Measurements from ENCODE around the gene AHCYL2. TPM values are rescaled to one million over a fixed set of nuclear protein-coding genes. Genes with fewer than 3 reads are reported as not detected.

Gene AHCYL2
- total RNA-seq, 1 experiment from 2014 or later, result 23.2 TPM

GRCh38 chr7:129393255-129393654 is 168.4 kb downstream of the AHCYL2 start:
- H3K9ac ChIP-seq (ENCODE audit: extremely low read depth, insufficient read length, low read length), result no peak overlapping the region
- H3K23ac ChIP-seq (ENCODE audit: insufficient read length, low read depth, low read length), result no peak overlapping the region
- no peaks in the 10 kb centered on the region for H3K27me3 ChIP-seq (ENCODE audit: insufficient read depth, low read length)
- no peak overlapping the region for H3K4ac ChIP-seq (ENCODE audit: low read depth, low read length)
- H2BK15ac ChIP-seq (ENCODE audit: low read depth, low read length), result no peak overlapping the region
- Mint-ChIP-seq H3K27me3 (ENCODE audit: low read depth) (no peaks in the 10 kb centered on the region), H3K4me3 (no peak overlapping the region), H3K4me1 (peaks cover 10 to 18% of the 10 kb centered on the region in 2 experiments), H3K36me3 (ENCODE audit: insufficient read depth in 1 of 3, low read depth in 3 of 3) (peaks cover 0 to 5% (median 0%) of the 10 kb centered on the region in 3 experiments; a peak in 2 of 7 replicates), H3K27ac (no peak overlapping the region), H3K9me3 (no peaks in the 10 kb centered on the region)
- no peaks in the 10 kb centered on the region for H3K9me3 ChIP-seq (ENCODE audit: control insufficient read depth, low read depth, low read length)
- DNase-seq, result no peak
- H3K79me2 ChIP-seq (ENCODE audit: insufficient read depth, low read length), result no peaks in the 10 kb centered on the region
- no peak overlapping the region for H2AK5ac ChIP-seq (ENCODE audit: insufficient read length, low read length)
- H2BK120ac ChIP-seq (ENCODE audit: low read depth, low read length, poor library complexity, severe bottlenecking), result no peak overlapping the region
- no peak overlapping the region for H2BK5ac ChIP-seq (ENCODE audit: insufficient read length, low read length)
- H3K4me1 ChIP-seq (ENCODE audit: insufficient read depth, low read length), result no peaks in the 10 kb centered on the region; the same call in 1 of the 2 replicates
- no peak overlapping the region for H2AFZ ChIP-seq (ENCODE audit: low read length)
- WGBS (ENCODE audit: extremely low coverage, insufficient read length, low lambda C conversion rate), result no CpG with 5 or more reads among the region's 2 CpGs
- no peaks in the 10 kb centered on the region for H3K23me2 ChIP-seq (ENCODE audit: insufficient read length, low read depth, low read length, poor library complexity, severe bottlenecking)
- H4K5ac ChIP-seq (ENCODE audit: insufficient read length, low read depth, low read length), result no peak overlapping the region
- no peak overlapping the region for H4K91ac ChIP-seq (ENCODE audit: insufficient read length, low read depth, low read length)
- H3K27ac ChIP-seq (ENCODE audit: insufficient read length, low read depth, low read length), result no peak overlapping the region
- TF ChIP-seq CTCF (conservative IDR thresholded peaks at IDR 0.05), result no peak
- no peak overlapping the region for H3K4me2 ChIP-seq (ENCODE audit: insufficient read depth, insufficient read length, low read length)
- no peak overlapping the region for H2BK20ac ChIP-seq (ENCODE audit: low read depth, low read length, poor library complexity, severe bottlenecking)
- H3K18ac ChIP-seq (ENCODE audit: insufficient read length, low read depth, low read length), result no peak overlapping the region
- H3K79me1 ChIP-seq (ENCODE audit: insufficient read depth, low read depth, low read length, poor library complexity, severe bottlenecking), result no peaks in the 10 kb centered on the region
- H3T11ph ChIP-seq (ENCODE audit: low read length), result no peak overlapping the region
- H4K8ac ChIP-seq (replicated peaks; ENCODE audit: insufficient read length, low read depth, low read length), result no peak overlapping the region
- no peaks in the 10 kb centered on the region for H4K20me1 ChIP-seq (ENCODE audit: control insufficient read depth, insufficient read depth, insufficient read length)
- H3K56ac ChIP-seq (ENCODE audit: insufficient read length, low read depth, low read length), result no peak overlapping the region
- H3K14ac ChIP-seq (ENCODE audit: insufficient read depth, low read length), result no peak overlapping the region
- H2BK12ac ChIP-seq (ENCODE audit: insufficient read length, low read depth, low read length), result no peak overlapping the region

All from H9 (cell line).